H9 (cell line): ENCODE measurements around the gene FAU. TPM values are rescaled to one million over a fixed set of nuclear protein-coding genes. Genes with fewer than 3 reads are reported as not detected.

Source experiments
- DNase-seq: peaks from one replicate; pipeline ENCODE4 v3.0.0-alpha.2; 2017
- H2AFZ ChIP-seq: one replicate; pipeline ENCODE4 v1.6.1; 2013; ENCODE audit warnings: mild to moderate bottlenecking, low read length, control low read depth, moderate library complexity
- H2AK5ac ChIP-seq: 2 replicates; pipeline ENCODE4 v1.6.1; 2013; ENCODE audit warnings: low read length, control low read depth, mixed read lengths; ENCODE audit not compliant: insufficient read length
- H2BK120ac ChIP-seq: one replicate; pipeline ENCODE4 v1.6.1; 2013; ENCODE audit warnings: low read depth, mild to moderate bottlenecking, low read length, control low read depth, inconsistent platforms; ENCODE audit not compliant: poor library complexity, severe bottlenecking
- H2BK12ac ChIP-seq: 2 replicates; pipeline ENCODE4 v1.6.1; 2013; ENCODE audit warnings: low read length, control low read depth, mixed read lengths, low read depth; ENCODE audit not compliant: insufficient read length
- H2BK15ac ChIP-seq: 2 replicates; pipeline ENCODE4 v1.6.1; 2013; ENCODE audit warnings: low read depth, low read length, control low read depth
- H2BK20ac ChIP-seq: one replicate; pipeline ENCODE4 v1.6.1; 2013; ENCODE audit warnings: low read depth, mild to moderate bottlenecking, low read length, control low read depth, inconsistent platforms; ENCODE audit not compliant: poor library complexity, severe bottlenecking
- H2BK5ac ChIP-seq: 2 replicates; pipeline ENCODE4 v1.6.1; 2013; ENCODE audit warnings: low read length, control low read depth, mixed read lengths; ENCODE audit not compliant: insufficient read length
- H3K14ac ChIP-seq: 2 replicates; pipeline ENCODE4 v1.6.1; 2013; ENCODE audit warnings: low read length, control low read depth; ENCODE audit not compliant: insufficient read depth
- H3K18ac ChIP-seq: 2 replicates; pipeline ENCODE4 v1.6.1; 2013; ENCODE audit warnings: low read depth, mild to moderate bottlenecking, mixed read lengths, low read length, control low read depth; ENCODE audit not compliant: insufficient read length
- H3K23ac ChIP-seq: 2 replicates; pipeline ENCODE4 v1.6.1; 2013; ENCODE audit warnings: low read length, control low read depth, mixed read lengths, low read depth; ENCODE audit not compliant: insufficient read length
- H3K23me2 ChIP-seq: 2 replicates; pipeline ENCODE4 v1.6.1; 2013; ENCODE audit warnings: low read depth, mild to moderate bottlenecking, mixed read lengths, low read length, control low read depth; ENCODE audit not compliant: insufficient read length, poor library complexity, severe bottlenecking
- H3K27ac ChIP-seq: 2 replicates; pipeline ENCODE4 v1.5.1; 2013; ENCODE audit warnings: low read length, control low read depth, mixed read lengths, low read depth; ENCODE audit not compliant: insufficient read length
- H3K27me3 ChIP-seq: 2 replicates; pipeline ENCODE4 v1.6.1; 2013; ENCODE audit warnings: low read length, control low read depth, inconsistent platforms; ENCODE audit not compliant: insufficient read depth
- H3K4ac ChIP-seq: 2 replicates; pipeline ENCODE4 v1.6.1; 2013; ENCODE audit warnings: low read depth, mild to moderate bottlenecking, control low read depth, inconsistent platforms, low read length, moderate library complexity
- H3K4me1 ChIP-seq: 2 replicates; pipeline ENCODE4 v1.6.1; 2013; ENCODE audit warnings: low read length, control low read depth, inconsistent platforms; ENCODE audit not compliant: insufficient read depth
- H3K4me2 ChIP-seq: 2 replicates; pipeline ENCODE4 v1.6.1; 2013; ENCODE audit warnings: low read length, control low read depth, mixed read lengths; ENCODE audit not compliant: insufficient read length, insufficient read depth
- H3K56ac ChIP-seq: 2 replicates; pipeline ENCODE4 v1.6.1; 2013; ENCODE audit warnings: low read depth, mild to moderate bottlenecking, mixed read lengths, low read length, control low read depth; ENCODE audit not compliant: insufficient read length
- H3K79me1 ChIP-seq: 2 replicates; pipeline ENCODE4 v1.6.1; 2013; ENCODE audit warnings: low read depth, mild to moderate bottlenecking, moderate library complexity, low read length, control low read depth, inconsistent platforms; ENCODE audit not compliant: insufficient read depth, poor library complexity, severe bottlenecking
- H3K79me2 ChIP-seq: 2 replicates; pipeline ENCODE4 v1.6.1; 2013; ENCODE audit warnings: low read length, control low read depth, inconsistent platforms; ENCODE audit not compliant: insufficient read depth
- H3K9ac ChIP-seq: 2 replicates; pipeline ENCODE4 v1.6.1; 2013; ENCODE audit warnings: low read length, control low read depth, mixed read lengths; ENCODE audit not compliant: insufficient read length; ENCODE audit errors: extremely low read depth
- H3K9me3 ChIP-seq: one replicate; pipeline ENCODE4 v1.6.1; 2013; ENCODE audit warnings: low read depth, low read length, inconsistent platforms; ENCODE audit not compliant: control insufficient read depth
- H3T11ph ChIP-seq: one replicate; pipeline ENCODE4 v1.6.1; 2013; ENCODE audit warnings: mild to moderate bottlenecking, low read length, control low read depth, inconsistent platforms
- H4K20me1 ChIP-seq: one replicate; pipeline ENCODE4 v1.6.1; 2013; ENCODE audit not compliant: control insufficient read depth, insufficient read length, insufficient read depth
- H4K5ac ChIP-seq: 2 replicates; pipeline ENCODE4 v1.6.1; 2013; ENCODE audit warnings: low read depth, mild to moderate bottlenecking, mixed read lengths, low read length, control low read depth; ENCODE audit not compliant: insufficient read length
- H4K8ac ChIP-seq: replicated peaks from 2 replicates; pipeline ENCODE4 v1.6.1; 2013; ENCODE audit warnings: low read length, control low read depth, mixed read lengths, low read depth; ENCODE audit not compliant: insufficient read length
- H4K91ac ChIP-seq: 2 replicates; pipeline ENCODE4 v1.6.1; 2013; ENCODE audit warnings: low read depth, mild to moderate bottlenecking, moderate library complexity, mixed read lengths, low read length, control low read depth; ENCODE audit not compliant: insufficient read length
- H3K27ac Mint-ChIP-seq, 3 experiments: 2 replicates in 2 of 3; 3 replicates in 1 of 3; pipeline ENCODE4 v1.8.0; 2020 to 2021; ENCODE audit warnings: mixed read lengths in 3 of 3, mild to moderate bottlenecking in 1 of 3, moderate library complexity in 1 of 3
- H3K27me3 Mint-ChIP-seq: 2 replicates; pipeline ENCODE4 v1.8.0; 2021; ENCODE audit warnings: low read depth, mild to moderate bottlenecking, moderate library complexity, mixed read lengths
- H3K36me3 Mint-ChIP-seq, 3 experiments: 2 replicates in 2 of 3; 3 replicates in 1 of 3; pipeline ENCODE4 v1.8.0; 2020 to 2021; ENCODE audit warnings: low read depth in 3 of 3, mixed read lengths in 3 of 3; ENCODE audit not compliant: insufficient read depth in 1 of 3
- H3K4me1 Mint-ChIP-seq, 2 experiments: 2 replicates each; pipeline ENCODE4 v1.8.0; 2020; ENCODE audit warnings: mixed read lengths in 2 of 2
- H3K4me3 Mint-ChIP-seq, 2 experiments: 2 replicates in 1 of 2; 3 replicates in 1 of 2; pipeline ENCODE4 v1.8.0; 2020 to 2021; ENCODE audit warnings: mild to moderate bottlenecking in 2 of 2, mixed read lengths in 2 of 2, moderate library complexity in 1 of 2
- H3K9me3 Mint-ChIP-seq, 2 experiments: 2 replicates in 1 of 2; 3 replicates in 1 of 2; pipeline ENCODE4 v1.8.0; 2020; ENCODE audit warnings: mild to moderate bottlenecking in 2 of 2, mixed read lengths in 2 of 2, moderate library complexity in 1 of 2
- WGBS: extraction: QIAGEN DNeasy Blood & Tissue Kit; methylation state at CpG from one replicate; pipeline ENCODE4 v1.1.7; 2013; ENCODE audit warnings: missing lambda C conversion rate, low lambda C conversion rate, mixed read lengths; ENCODE audit not compliant: insufficient read length; ENCODE audit errors: extremely low coverage; 5-methylcytosine and 5-hydroxymethylcytosine counted together
- total RNA-seq: library from RNA; stranded (reverse); gene quantifications from 2 replicates; pipeline ENCODE4 v1.2.1, GENCODE V29; 2021
- TF ChIP-seq, protein P1 (sequence below): fragments of 200-600 bp; sonication (generic); conservative IDR thresholded peaks from 3 replicates; pipeline ENCODE4 v1.8.0; 2021; ENCODE audit warnings: antibody characterized with exemption, mild to moderate bottlenecking

Gene FAU
- total RNA-seq, 1 experiment from 2014 or later: 898 TPM

- Histone ChIP-seq H3K79me1 (peaks cover 5% of the 10 kb centered on the region), H2BK120ac (no peak overlapping the region), H3K4me2 (peak overlapping the region; percentile 79), H3T11ph (no peak overlapping the region), H2BK20ac (no peak overlapping the region), H3K56ac (no peak overlapping the region), H3K4me1 (no peaks in the 10 kb centered on the region), H3K27me3 (no peaks in the 10 kb centered on the region), H3K14ac (peak overlapping the region; percentile 62; the same call in 1 of the 2 replicates), H4K91ac (no peak overlapping the region), H3K18ac (peak overlapping the region; percentile 56), H2BK5ac (no peak overlapping the region), H2BK12ac (no peak overlapping the region), H3K23me2 (peaks cover 12% of the 10 kb centered on the region), H3K27ac (no peak overlapping the region), H4K8ac (no peak overlapping the region), H3K9ac (peak overlapping the region; percentile 93), H3K4ac (no peak overlapping the region; the same call in 1 of the 2 replicates), H4K5ac (no peak overlapping the region), H3K9me3 (no peaks in the 10 kb centered on the region), H2AFZ (no peak overlapping the region), H3K79me2 (peaks cover 8% of the 10 kb centered on the region; the same call in 1 of the 2 replicates), H3K23ac (no peak overlapping the region), H2BK15ac (no peak overlapping the region), H4K20me1 (peaks cover 3% of the 10 kb centered on the region), H2AK5ac (no peak overlapping the region)
- peaks cover 15 to 22% of the 10 kb centered on the region in 2 experiments for H3K4me1 Mint-ChIP-seq
- no CpG with 5 or more reads among the region's 13 CpGs for WGBS
- TF ChIP-seq, protein P1, sequence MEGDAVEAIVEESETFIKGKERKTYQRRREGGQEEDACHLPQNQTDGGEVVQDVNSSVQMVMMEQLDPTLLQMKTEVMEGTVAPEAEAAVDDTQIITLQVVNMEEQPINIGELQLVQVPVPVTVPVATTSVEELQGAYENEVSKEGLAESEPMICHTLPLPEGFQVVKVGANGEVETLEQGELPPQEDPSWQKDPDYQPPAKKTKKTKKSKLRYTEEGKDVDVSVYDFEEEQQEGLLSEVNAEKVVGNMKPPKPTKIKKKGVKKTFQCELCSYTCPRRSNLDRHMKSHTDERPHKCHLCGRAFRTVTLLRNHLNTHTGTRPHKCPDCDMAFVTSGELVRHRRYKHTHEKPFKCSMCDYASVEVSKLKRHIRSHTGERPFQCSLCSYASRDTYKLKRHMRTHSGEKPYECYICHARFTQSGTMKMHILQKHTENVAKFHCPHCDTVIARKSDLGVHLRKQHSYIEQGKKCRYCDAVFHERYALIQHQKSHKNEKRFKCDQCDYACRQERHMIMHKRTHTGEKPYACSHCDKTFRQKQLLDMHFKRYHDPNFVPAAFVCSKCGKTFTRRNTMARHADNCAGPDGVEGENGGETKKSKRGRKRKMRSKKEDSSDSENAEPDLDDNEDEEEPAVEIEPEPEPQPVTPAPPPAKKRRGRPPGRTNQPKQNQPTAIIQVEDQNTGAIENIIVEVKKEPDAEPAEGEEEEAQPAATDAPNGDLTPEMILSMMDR: no peak
- peak overlapping the region; percentile 97 to 99 for H3K4me3 Mint-ChIP-seq
- H3K9me3 Mint-ChIP-seq: no peaks in the 10 kb centered on the region; a peak in 1 of 5 replicates
- peak overlapping the region; percentile 98 to 100 (median 99) for H3K27ac Mint-ChIP-seq
- DNase-seq: no peak
- H3K36me3 Mint-ChIP-seq: peaks cover 32 to 66% (median 65%) of the 10 kb centered on the region in 3 experiments
- H3K27me3 Mint-ChIP-seq: no peaks in the 10 kb centered on the region
These were observed 38.6 kb downstream of the FAU start for GRCh38 chr11:65083134-65083833.
